BLaER1 treated with 17β-estradiol and CSF1 and Interleukin-3, amounts not matched to agents 10 nM and 100 nM (cell line): ENCODE data around the gene MFN2.
A peak's percentile ranks its signal among the peaks of the same experiment; 100 is the strongest.

ENCODE experiments used
- H3K27ac ChIP-seq, 11 experiments: shearing (Covaris generic); formaldehyde crosslinking; 2 replicates each; pipeline ENCODE4 v1.8.1; 2022
- H3K27me3 ChIP-seq, 11 experiments: shearing (Covaris generic); formaldehyde crosslinking; 2 replicates each; pipeline ENCODE4 v1.8.1; 2022
- H3K36me3 ChIP-seq, 11 experiments: shearing (Covaris generic); formaldehyde crosslinking; 2 replicates each; pipeline ENCODE4 v1.8.1; 2022
- H3K4me1 ChIP-seq, 10 experiments: shearing (Covaris generic); formaldehyde crosslinking; 2 replicates each; pipeline ENCODE4 v1.8.1; 2022
- H3K4me2 ChIP-seq, 11 experiments: shearing (Covaris generic); formaldehyde crosslinking; 2 replicates each; pipeline ENCODE4 v1.8.1; 2022
- H3K4me3 ChIP-seq, 10 experiments: shearing (Covaris generic); formaldehyde crosslinking; 2 replicates each; pipeline ENCODE4 v1.8.1; 2022
- H3K9ac ChIP-seq, 11 experiments: shearing (Covaris generic); formaldehyde crosslinking; 2 replicates each; pipeline ENCODE4 v1.8.1; 2022
- H3K9me3 ChIP-seq, 11 experiments: shearing (Covaris generic); formaldehyde crosslinking; replicated peaks in 1 of 11; 2 replicates each; pipeline ENCODE4 v1.8.1; 2022
- H4K20me1 ChIP-seq, 11 experiments: shearing (Covaris generic); formaldehyde crosslinking; 2 replicates each; pipeline ENCODE4 v1.8.1; 2022
- Cebpa-rat ChIP-seq, 11 experiments: shearing (Covaris generic); IDR thresholded peaks; 2 replicates each; pipeline ENCODE4 v1.8.1; 2022

Gene MFN2

GRCh38 chr1:12009318-12009947 is 29.2 kb downstream of the MFN2 start:
- H3K27ac ChIP-seq: no peak overlapping the region
- peaks cover 70 to 90% (median 81%) of the 10 kb centered on the region in 11 experiments for H3K36me3 ChIP-seq
- H3K4me3 ChIP-seq: no peak overlapping the region
- H3K9ac ChIP-seq: no peak overlapping the region
- H3K9me3 ChIP-seq: peaks cover 0 to 21% (median 7%) of the 10 kb centered on the region in 11 experiments; a peak in 14 of 22 replicates
- peaks cover 0 to 15% (median 0%) of the 10 kb centered on the region in 11 experiments; a peak in 3 of 22 replicates for H4K20me1 ChIP-seq
- no peak overlapping the region for H3K4me2 ChIP-seq
- peaks cover 27 to 45% (median 36%) of the 10 kb centered on the region in 10 experiments for H3K4me1 ChIP-seq
- no peaks in the 10 kb centered on the region for H3K27me3 ChIP-seq
- TF ChIP-seq Cebpa-rat (IDR thresholded peaks at IDR 0.05): no peak

DNA sequence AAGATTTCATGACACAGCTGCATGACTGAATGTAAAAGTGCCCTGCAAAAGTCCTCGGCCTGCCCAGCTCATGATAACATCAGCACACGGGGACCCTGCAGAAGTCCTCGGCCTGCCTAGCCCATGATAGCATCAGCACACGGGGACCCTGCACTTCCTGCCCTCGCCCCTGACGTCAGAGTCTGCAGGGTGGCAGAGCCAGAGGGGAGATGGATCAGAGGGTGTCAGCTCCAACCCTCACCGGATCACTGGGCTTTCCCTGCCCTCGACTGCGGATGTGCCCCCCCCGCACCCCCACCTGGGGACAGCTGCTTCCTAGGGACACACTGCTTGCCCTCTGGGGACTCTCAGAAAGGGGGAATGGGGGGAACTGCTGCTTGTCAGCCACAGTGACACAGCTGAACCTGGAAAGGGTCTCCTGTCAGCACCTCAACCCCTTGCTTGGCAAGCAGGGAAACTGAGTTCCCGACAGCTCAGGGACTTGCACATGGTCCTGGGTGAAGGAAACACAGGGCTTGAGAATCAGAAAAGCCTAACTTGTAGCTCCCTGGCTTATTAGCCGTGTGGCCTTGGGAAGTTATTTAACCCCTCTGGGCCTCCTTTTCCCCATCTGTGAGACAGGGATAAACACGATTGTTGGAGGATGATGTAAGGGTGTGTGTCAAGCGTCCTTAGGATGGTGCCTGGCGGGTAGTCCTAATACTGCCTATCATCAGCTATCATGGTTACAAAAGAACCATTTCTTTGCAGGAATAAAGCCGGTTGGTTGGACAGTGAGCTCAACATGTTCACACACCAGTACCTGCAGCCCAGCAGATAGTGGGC is 30.7 kb downstream of the MFN2 start:
- no peak for TF ChIP-seq Cebpa-rat (IDR thresholded peaks at IDR 0.05)
- peak overlapping the region in 7 of 11 experiments; percentile 4 to 85 (median 80); a peak in 6 of 22 replicates for H3K4me2 ChIP-seq

DNA sequence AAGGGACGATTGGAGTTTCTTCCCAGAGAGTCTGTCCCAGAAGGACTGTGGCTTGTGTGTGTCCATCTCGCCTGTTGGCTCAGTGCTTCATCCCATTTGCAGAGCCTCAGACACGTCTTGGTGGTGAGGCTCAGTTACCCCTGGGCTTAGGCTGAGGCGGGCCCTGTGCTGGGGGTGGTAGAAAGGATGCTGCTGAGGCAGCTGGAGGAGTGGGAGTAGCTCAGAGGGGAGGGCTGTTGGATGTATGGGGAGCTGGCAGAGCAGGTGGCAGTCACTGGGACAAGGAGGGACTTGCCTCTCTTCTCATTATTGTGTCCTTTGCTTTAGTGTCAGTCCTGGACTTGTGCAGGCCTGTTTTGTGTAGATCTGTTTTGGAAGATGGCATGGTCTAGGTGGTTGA is 31.8 kb downstream of the MFN2 start:
- H3K4me2 ChIP-seq: peak overlapping the region in 9 of 11 experiments; percentile 66 to 85 (median 80); a peak in 15 of 22 replicates
- peaks cover 0 to 15% (median 0%) of the 10 kb centered on the region in 11 experiments; a peak in 3 of 22 replicates for H4K20me1 ChIP-seq
- H3K27me3 ChIP-seq: no peaks in the 10 kb centered on the region
- no peak overlapping the region for H3K9ac ChIP-seq
- peaks cover 0 to 14% (median 6%) of the 10 kb centered on the region in 11 experiments; a peak in 14 of 22 replicates for H3K9me3 ChIP-seq
- peaks cover 36 to 57% (median 46%) of the 10 kb centered on the region in 10 experiments for H3K4me1 ChIP-seq
- no peak for TF ChIP-seq Cebpa-rat (IDR thresholded peaks at IDR 0.05)
- peaks cover 45 to 69% (median 55%) of the 10 kb centered on the region in 11 experiments for H3K36me3 ChIP-seq
- peak overlapping the region in 4 of 11 experiments; percentile 68 to 77 (median 72); a peak in 6 of 22 replicates for H3K27ac ChIP-seq
- H3K4me3 ChIP-seq: no peak overlapping the region

More for the DNA sequence above, 30.7 kb downstream of the MFN2 start:
- H3K9me3 ChIP-seq: peaks cover 0 to 21% (median 7%) of the 10 kb centered on the region in 11 experiments; a peak in 14 of 22 replicates
- H3K9ac ChIP-seq: peak overlapping the region in 1 of 11 experiments; percentile 19; a peak in 2 of 22 replicates
- H3K27ac ChIP-seq: peak overlapping the region in 4 of 11 experiments; percentile 16 to 77 (median 72); a peak in 6 of 22 replicates
- H3K36me3 ChIP-seq: peaks cover 55 to 79% (median 65%) of the 10 kb centered on the region in 11 experiments
- peaks cover 0 to 15% (median 0%) of the 10 kb centered on the region in 11 experiments; a peak in 3 of 22 replicates for H4K20me1 ChIP-seq
- peaks cover 36 to 57% (median 46%) of the 10 kb centered on the region in 10 experiments for H3K4me1 ChIP-seq
- no peak overlapping the region for H3K4me3 ChIP-seq
- H3K27me3 ChIP-seq: no peaks in the 10 kb centered on the region

DNA sequence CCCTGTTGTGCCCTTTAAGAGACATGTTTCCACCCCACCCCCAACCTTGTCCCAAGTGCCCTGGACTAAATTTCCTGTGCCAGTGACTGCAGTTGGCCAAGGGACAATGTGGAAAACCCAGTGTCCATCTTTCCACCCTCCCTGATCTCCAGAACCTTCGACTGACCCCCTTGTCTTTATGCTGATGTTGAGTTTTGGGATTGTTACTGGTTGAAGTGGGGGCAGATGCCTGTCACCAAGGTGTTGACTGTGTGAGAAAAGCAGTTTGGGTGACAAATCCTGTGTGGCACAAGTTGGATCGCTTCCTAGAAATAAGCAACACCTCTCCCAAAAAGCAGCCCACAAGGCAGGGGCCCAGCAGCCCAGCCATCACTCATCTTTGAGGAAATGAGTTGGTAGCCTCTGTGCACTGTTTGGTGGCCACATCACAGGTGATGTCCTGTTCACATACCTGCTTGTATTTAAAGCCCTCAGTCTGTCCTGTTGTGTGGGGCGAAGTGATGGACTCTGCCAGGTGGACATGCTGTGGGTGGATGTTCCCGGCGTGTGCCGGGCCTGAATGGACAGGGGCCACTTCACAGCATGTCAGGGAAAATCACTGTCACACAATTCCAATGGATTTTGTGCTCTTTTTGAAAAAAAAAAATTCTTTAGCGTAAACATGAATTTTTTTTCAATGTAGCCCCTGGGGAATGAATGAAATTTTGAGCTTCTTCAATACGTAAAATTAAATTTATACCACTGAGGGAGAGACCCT is 32.5 kb downstream of the MFN2 start:
- Histone ChIP-seq H3K36me3 (peaks cover 37 to 61% (median 48%) of the 10 kb centered on the region in 11 experiments), H3K9ac (peak overlapping the region in 9 of 11 experiments; percentile 14 to 59 (median 44); a peak in 11 of 22 replicates), H3K4me1 (peaks cover 36 to 57% (median 46%) of the 10 kb centered on the region in 10 experiments), H3K4me3 (no peak overlapping the region), H3K27me3 (no peaks in the 10 kb centered on the region), H3K9me3 (peaks cover 0 to 7% (median 0%) of the 10 kb centered on the region in 11 experiments; a peak in 5 of 22 replicates), H4K20me1 (peaks cover 0 to 15% (median 0%) of the 10 kb centered on the region in 11 experiments; a peak in 3 of 22 replicates), H3K4me2 (peak overlapping the region; percentile 61 to 85 (median 80)), H3K27ac (peak overlapping the region in 10 of 11 experiments; percentile 18 to 77 (median 64); a peak in 17 of 22 replicates)
- no peak for TF ChIP-seq Cebpa-rat (IDR thresholded peaks at IDR 0.05)

GRCh38 chr1:12014141-12014991 is 34.1 kb downstream of the MFN2 start:
- TF ChIP-seq Cebpa-rat (IDR thresholded peaks at IDR 0.05): no peak
- Histone ChIP-seq H3K9ac (peak overlapping the region in 9 of 11 experiments; percentile 14 to 64 (median 34); a peak in 12 of 22 replicates), H3K27ac (peak overlapping the region in 10 of 11 experiments; percentile 18 to 77 (median 64); a peak in 19 of 22 replicates), H3K9me3 (no peaks in the 10 kb centered on the region), H3K4me3 (peak overlapping the region in 1 of 10 experiments; percentile 38; a peak in 2 of 20 replicates), H3K36me3 (peaks cover 31 to 45% (median 36%) of the 10 kb centered on the region in 11 experiments), H3K4me1 (peaks cover 43 to 63% (median 54%) of the 10 kb centered on the region in 10 experiments), H3K4me2 (peak overlapping the region; percentile 61 to 85 (median 80)), H4K20me1 (peaks cover 0 to 15% (median 0%) of the 10 kb centered on the region in 11 experiments; a peak in 3 of 22 replicates), H3K27me3 (no peaks in the 10 kb centered on the region)

- Histone ChIP-seq H4K20me1 (peaks cover 0 to 15% (median 0%) of the 10 kb centered on the region in 11 experiments; a peak in 3 of 22 replicates), H3K4me2 (peak overlapping the region; percentile 61 to 85 (median 80); a peak in 20 of 22 replicates), H3K36me3 (peaks cover 24 to 38% (median 29%) of the 10 kb centered on the region in 11 experiments), H3K9ac (no peak overlapping the region), H3K27me3 (no peaks in the 10 kb centered on the region), H3K27ac (peak overlapping the region in 7 of 11 experiments; percentile 54 to 77 (median 68); a peak in 7 of 22 replicates), H3K9me3 (no peaks in the 10 kb centered on the region), H3K4me1 (peaks cover 43 to 62% (median 55%) of the 10 kb centered on the region in 10 experiments), H3K4me3 (no peak overlapping the region)
- no peak for TF ChIP-seq Cebpa-rat (IDR thresholded peaks at IDR 0.05)
Measured at GRCh38 chr1:12015001-12015491, 34.8 kb downstream of the MFN2 start.

DNA sequence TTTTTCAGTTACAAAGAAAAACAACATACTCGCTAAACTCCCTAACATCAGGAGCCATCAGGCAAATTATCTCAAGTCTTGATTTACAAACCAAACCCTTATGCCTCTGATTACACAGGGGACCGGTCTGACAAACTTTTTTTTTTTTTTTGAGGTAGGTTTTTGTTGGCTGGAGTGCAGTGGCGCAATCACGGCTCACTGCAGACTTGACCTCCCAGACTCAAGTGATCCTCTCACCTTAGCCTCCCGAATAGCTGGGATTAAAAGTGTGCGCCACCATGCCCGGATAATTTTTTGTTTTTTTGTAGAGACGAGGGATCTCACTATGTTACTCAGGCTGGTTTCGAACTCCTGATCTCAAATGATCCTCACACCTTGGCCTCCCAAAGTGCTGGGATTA is 35.3 kb downstream of the MFN2 start:
- Histone ChIP-seq H3K27me3 (no peaks in the 10 kb centered on the region), H3K4me1 (peaks cover 46 to 63% (median 59%) of the 10 kb centered on the region in 10 experiments), H3K36me3 (peaks cover 20 to 34% (median 24%) of the 10 kb centered on the region in 11 experiments), H3K9me3 (no peaks in the 10 kb centered on the region), H4K20me1 (peaks cover 0 to 15% (median 0%) of the 10 kb centered on the region in 11 experiments; a peak in 3 of 22 replicates), H3K4me3 (no peak overlapping the region), H3K27ac (no peak overlapping the region), H3K4me2 (peak overlapping the region in 4 of 11 experiments; percentile 79 to 85 (median 80); a peak in 3 of 22 replicates), H3K9ac (no peak overlapping the region)
- no peak for TF ChIP-seq Cebpa-rat (IDR thresholded peaks at IDR 0.05)
